ENCODE results near the gene RIC8A. TPM values are rescaled to one million over a fixed set of nuclear protein-coding genes. Genes with fewer than 3 reads are reported as not detected.

Gene RIC8A
- total and polyA plus RNA-seq, 3 donors from 2014 or later = 104 to 132 (median 108) TPM

GRCh38 chr11:205221-206001, 2.1 kb upstream of the RIC8A start:
- Histone ChIP-seq H3K36me3 (ENCODE audit: low read depth, missing control alignments) (no peaks in the 10 kb centered on the region), H3K27me3 (no peaks in the 10 kb centered on the region), H3K4me3 (no peak overlapping the region), H3K4me1 (peaks cover 24% of the 10 kb centered on the region), H3K9me3 (no peaks in the 10 kb centered on the region), H3K27ac (no peak overlapping the region)
- 86 to 88% methylated on average over 16 of the region's 16 CpGs for WGBS, 2 donors
- DNase-seq = peak; percentile 12
- intact Hi-C loops (cut with DNase I; ENCODE audit: low total_unique reads) = no loop called here
- TF ChIP-seq POLR2A (IDR thresholded peaks at IDR 0.05) (no peak), CTCF (IDR thresholded peaks at IDR 0.05) (no peak)

GRCh38 chr11:206002-206384, 1.5 kb upstream of the RIC8A start:
- DNase-seq = peak; percentile 10
- peaks cover 24% of the 10 kb centered on the region for H3K4me1 ChIP-seq
- WGBS, 2 donors = 74 to 82% methylated on average over 5 to 7 of the region's 7 CpGs

DNA sequence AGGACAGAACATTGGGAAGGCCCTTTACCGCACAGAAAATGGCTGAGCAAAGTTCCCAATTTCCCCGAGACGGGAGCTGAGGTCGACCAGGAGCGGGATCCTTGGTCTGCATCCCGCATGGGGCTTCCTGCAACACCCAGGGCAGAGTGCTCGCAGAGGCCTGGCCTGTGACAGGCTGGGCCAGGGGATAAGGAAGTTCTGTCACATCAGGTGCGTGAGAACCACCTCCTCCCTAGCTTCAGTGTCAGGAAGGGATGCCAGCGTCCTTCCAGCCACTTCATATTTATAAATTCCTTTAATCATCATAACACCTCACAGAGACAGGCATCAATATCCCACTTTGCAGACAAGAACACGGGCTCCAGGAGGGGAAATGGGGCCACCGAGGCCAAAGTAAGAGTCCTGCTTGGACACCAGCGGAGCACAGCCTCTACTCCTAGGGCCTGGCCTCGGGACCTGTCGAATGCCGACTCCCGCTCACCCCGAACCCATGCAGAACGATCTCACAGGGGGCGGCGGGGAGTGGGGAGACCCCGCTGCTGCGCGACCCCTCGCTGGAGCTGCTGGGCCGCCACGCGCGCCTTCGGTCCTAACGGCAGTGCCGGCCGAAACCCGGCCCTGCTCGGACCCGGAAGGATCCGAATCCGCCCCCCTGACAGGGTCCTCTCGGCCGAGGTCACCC, 841 bp upstream of the RIC8A start:
- intact Hi-C loops (cut with DNase I; ENCODE audit: low total_unique reads) = no loop called here

More at GRCh38 chr11:206002-206384, 1.5 kb upstream of the RIC8A start:
- Histone ChIP-seq H3K9me3 (no peaks in the 10 kb centered on the region), H3K27me3 (no peaks in the 10 kb centered on the region), H3K36me3 (ENCODE audit: low read depth, missing control alignments) (no peaks in the 10 kb centered on the region), H3K4me3 (peak overlapping the region; percentile 91 to 96), H3K27ac (no peak overlapping the region)
- TF ChIP-seq CTCF (IDR thresholded peaks at IDR 0.05) (no peak), POLR2A (IDR thresholded peaks at IDR 0.05) (no peak)
- intact Hi-C loops (cut with DNase I; ENCODE audit: low total_unique reads) = no loop called here

GRCh38 chr11:207863-208180, 314 bp downstream of the RIC8A start:
- Histone ChIP-seq H3K36me3 (ENCODE audit: low read depth, missing control alignments) (no peaks in the 10 kb centered on the region), H3K27ac (peak overlapping the region; percentile 90 to 96), H3K4me3 (peak overlapping the region; percentile 91 to 96), H3K4me1 (peaks cover 24% of the 10 kb centered on the region), H3K9me3 (no peaks in the 10 kb centered on the region), H3K27me3 (no peaks in the 10 kb centered on the region)
- 0% methylated on average over 16 to 27 of the region's 27 CpGs for WGBS, 2 donors
- intact Hi-C loops (cut with DNase I; ENCODE audit: low total_unique reads) = no loop called here
- TF ChIP-seq CTCF (IDR thresholded peaks at IDR 0.05) = no peak
- TF ChIP-seq POLR2A (IDR thresholded peaks at IDR 0.05) = no peak
- DNase-seq = no peak

More for the DNA sequence above, 841 bp upstream of the RIC8A start:
- Histone ChIP-seq H3K27me3 (no peaks in the 10 kb centered on the region), H3K36me3 (ENCODE audit: low read depth, missing control alignments) (no peaks in the 10 kb centered on the region), H3K4me1 (peaks cover 24% of the 10 kb centered on the region), H3K4me3 (peak overlapping the region; percentile 91 to 96), H3K27ac (peak overlapping the region; percentile 90 to 96), H3K9me3 (no peaks in the 10 kb centered on the region)
- no peak for TF ChIP-seq CTCF (IDR thresholded peaks at IDR 0.05)
- no peak for TF ChIP-seq POLR2A (IDR thresholded peaks at IDR 0.05)
- DNase-seq = peak; percentile 33
- WGBS, 2 donors = 0 to 1% methylated on average over 8 to 38 of the region's 39 CpGs
